NCI-H1105 treated with DMSO at 0.1 percent for 48 hours (cell line): ENCODE data around the gene SLC19A1.

Experiments
- DNase-seq: peaks from one replicate; lab custom pipeline; 2025; lab: John Stamatoyannopoulos, UW

SLC19A1 gene

DNA sequence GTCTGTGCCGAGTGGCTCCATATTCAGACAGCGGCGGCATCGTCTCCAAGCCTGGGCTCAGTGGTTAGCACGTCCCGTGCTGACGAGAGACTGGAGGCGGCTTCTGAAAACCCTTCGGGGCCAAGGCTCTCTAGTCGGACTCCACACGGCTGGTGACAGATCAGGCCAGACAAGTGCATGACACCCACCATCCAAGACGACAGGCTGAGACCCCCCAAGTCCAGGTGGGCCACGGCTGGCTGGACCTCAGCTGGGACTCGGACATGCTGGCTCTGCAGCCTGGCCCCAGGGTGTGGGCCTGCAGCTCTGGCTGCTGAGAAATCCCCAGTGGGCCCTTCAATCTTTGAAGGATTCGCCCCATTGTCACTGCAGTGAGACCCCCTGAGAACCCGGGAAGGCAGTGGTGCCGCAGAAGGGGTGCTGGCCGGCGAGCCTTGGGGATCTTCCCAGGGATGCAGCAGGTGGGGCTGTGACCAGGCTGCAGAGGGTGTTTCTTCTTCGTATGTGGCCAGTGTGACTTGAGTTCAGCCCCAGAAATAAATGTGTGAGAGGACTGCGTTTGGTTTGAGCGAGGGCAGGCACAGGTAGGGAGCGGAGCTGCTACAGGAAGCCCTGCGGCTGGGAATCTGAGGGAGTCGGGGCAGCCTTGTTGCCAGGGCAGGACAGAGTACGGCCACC, 15.9 kb upstream of the SLC19A1 start:
- no peak for DNase-seq

- no peak for DNase-seq
These were observed 15.4 kb upstream of the SLC19A1 start for GRCh38 chr21:45557616-45558043.

DNA sequence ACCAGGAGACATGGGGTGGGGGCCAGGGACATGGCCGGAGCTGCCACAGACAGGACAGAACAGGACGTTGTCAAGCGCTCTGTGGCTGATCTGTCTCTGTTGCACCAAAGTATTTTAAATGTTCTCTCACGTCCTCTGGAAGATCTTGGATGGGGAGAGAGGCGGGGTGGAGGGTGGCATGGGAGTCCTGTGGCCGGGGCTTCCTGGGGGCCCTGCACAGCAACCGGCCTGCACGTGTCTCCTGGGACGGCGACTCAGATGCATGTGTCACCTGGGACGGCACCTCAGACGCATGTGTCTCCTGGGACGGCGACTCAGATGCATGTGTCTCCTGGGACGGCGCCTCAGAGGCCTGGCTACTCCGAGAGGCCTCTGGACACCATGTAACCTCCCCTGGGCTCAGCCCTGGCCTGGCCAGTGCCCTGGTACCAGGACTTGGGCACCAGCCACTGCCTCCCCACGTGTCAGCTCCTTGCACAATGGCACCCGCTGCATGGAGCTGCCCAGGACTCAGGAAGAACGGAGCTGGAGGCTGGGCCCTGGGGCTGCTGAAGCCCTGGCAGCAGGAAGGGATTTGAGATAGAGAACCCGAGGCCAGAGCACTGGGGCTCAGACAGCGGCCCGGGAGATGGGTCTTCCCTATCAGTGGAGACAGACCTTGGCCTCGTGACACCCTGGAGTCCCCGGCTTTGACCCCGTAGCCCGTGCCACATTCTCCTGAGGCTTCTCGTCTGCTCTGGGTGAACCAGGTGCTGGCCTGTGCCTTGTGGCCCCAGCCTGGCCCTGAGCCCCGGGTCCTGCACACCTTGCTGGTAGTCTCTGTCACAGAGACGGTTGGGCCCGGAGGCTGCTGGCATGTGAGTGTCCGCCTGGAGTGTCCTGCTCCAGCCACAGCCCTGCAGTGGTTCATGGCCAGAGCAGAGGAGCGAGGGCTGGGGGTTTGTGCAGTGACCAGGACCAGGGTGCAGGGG, 14.7 kb upstream of the SLC19A1 start:
- DNase-seq = no peak

DNA sequence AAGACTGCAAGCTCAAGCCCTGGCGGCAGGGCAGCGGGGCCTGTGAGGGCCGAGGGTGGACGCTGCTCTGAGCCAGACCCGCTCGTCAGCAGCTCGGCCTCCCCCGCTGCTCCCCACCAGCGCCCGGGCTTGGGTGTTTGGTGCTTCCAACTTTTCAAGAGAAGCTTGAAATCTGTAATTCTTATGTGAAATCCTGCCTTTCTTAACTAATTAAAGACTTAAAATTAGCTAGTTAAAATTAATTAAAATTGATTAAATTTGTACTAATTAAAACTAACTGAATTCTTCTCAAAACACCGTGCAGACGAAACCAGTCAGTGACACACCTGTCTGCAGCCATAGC, 14.0 kb upstream of the SLC19A1 start:
- no peak for DNase-seq

DNA sequence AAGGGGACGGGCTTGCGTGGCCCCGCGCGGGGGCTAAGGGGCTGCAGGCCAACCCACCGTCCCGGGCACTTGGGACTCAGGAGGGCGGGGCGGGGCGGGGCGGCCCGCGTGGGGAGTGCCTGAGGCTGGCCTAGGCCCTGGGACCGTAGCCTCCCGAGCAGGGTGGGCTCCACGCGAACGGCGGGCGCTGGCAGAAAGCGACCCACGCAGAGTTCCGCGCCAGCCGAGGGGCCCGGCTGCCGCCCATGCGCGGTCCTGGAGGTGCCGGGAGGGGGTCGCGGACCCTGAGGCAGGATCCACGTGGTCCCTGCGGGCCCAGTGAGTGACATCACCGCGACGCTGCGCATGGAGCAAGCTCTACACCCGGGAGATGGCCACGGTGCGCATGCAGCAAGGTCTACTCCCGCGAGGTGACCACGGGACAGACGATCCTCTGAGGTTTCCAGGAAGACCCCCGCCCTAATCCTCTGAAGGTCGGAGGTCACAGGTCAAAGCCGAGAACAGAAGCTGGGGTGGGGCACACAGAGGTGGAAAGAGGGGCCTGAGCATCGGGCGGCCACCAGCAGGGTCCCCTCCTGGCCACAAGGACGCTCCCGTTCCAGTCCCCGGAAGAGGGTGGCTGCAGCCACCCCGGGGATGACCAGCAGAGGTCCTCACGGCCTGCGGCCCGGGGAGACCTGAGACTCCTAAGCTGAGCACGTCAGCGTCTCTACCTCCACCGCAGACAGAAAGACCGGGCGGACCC, 13.5 kb upstream of the SLC19A1 start:
- peak; percentile 52 for DNase-seq

- no peak for DNase-seq
These were observed 13.0 kb upstream of the SLC19A1 start for GRCh38 chr21:45555251-45555556.

- peak; percentile 67 for DNase-seq
These were observed 12.4 kb upstream of the SLC19A1 start for GRCh38 chr21:45554477-45555175.

GRCh38 chr21:45552696-45553391, 10.6 kb upstream of the SLC19A1 start:
- no peak for DNase-seq

- no peak for DNase-seq
These were observed 9.8 kb upstream of the SLC19A1 start for GRCh38 chr21:45551783-45552695.

DNA sequence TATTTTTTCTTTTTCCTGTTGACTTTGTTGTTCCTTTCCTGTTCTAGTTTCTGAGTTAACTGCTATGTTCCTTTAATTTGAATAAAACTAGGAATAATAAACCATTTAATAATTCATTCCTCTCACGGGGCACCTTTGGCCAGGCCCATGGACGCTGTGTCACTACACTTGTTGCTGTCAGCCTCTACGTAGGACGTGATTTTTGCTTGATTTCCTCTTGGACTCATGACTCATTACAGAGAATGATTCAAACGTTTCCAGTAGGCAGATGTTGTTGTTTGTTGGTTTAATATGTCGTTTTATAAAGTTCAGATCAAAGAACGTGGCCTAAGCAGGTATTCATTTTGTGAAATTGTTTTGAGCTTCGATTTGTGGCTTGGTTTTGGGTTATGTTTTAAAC, 9.1 kb upstream of the SLC19A1 start:
- no peak for DNase-seq

DNA sequence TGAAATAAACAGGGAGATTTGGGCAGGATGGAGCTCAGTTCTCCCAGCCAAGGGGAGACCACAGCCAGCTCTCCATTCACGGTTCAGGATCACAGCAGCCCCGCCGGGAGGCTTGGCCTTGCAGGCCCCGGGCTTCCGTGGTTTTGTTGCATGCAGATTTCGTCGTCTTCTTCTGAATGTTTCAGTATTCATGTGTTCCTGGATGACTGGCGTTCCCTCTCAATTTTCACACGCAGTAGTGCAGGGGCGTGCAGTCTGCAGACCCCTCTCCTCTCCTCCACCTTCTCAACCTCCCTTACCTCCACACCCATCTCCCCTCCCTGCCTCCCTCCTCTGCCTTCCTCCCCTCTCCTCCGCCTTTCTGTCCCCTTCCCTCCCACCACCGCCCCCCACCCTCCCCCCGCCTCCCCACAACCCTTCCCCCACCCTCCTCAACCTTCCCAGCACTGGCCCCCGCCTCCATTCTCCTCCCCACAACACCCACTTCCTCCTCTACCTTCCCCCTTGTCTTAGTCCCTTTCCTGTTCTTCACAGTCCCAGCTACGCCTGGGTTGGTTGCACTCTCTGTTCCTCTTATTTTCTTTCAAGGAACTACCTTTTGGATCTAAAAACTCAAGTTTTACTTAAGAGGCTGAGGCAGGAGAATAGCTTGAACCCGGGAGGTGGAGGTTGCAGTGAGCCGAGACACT, 8.4 kb upstream of the SLC19A1 start:
- DNase-seq = no peak

DNA sequence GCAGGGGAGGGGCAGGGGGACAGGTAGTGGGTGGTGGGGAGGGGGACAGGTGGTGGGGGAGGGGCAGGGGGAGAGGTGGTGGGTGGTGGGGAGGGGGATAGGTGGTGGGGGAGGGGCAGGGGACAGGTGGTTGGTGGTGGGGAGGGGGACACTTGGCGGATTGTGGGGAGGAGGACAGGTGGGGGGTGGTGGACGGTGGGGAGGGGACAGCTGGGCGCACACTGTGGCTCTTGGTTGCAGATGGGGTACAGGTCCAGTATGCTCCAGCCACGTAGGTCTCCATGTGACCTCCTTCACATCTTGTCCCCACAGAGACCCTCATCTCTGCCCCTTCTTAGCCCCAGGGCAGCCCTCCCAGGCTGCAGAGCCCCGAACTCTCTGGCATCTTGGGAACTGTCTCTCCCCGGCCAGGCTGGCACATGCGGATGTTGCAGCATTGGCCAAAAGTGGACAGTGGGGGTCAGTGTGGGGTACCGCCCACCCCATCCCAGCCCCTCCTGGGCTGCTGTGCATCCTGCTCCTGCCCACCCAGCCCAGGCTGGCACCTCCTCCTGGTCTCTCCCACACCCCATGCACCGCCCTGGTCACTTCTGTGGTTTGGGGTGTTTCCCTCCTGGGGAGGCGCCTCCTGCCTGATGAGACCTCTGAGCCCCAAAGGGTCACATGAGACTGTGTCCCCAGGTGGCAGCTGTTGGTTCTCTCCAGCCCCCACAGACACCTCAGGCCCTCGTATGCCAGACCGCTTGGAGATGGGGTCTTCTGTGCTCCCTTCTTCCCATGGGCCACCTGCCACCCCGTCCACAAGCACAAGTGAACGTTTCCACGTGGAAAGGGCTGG, 7.6 kb upstream of the SLC19A1 start:
- DNase-seq = no peak

- no peak for DNase-seq
These were observed 6.7 kb upstream of the SLC19A1 start for GRCh38 chr21:45548711-45549491.

DNA sequence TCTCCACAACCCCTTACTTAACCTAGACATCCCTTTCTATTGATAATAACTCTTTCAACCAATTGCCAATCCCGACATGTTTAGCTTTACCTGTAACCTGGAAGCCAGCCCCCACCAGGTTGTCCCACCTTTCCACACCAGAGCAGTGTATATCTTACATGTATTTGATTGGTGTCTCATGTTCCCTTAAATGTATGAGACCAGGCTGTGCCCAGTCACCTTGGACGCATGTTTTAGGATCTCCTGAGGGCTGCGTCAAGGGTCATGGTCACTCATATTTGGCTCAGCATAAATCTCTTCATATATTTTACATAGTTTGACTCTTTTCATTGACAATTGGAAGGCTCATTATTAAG, 5.3 kb upstream of the SLC19A1 start:
- no peak for DNase-seq

DNA sequence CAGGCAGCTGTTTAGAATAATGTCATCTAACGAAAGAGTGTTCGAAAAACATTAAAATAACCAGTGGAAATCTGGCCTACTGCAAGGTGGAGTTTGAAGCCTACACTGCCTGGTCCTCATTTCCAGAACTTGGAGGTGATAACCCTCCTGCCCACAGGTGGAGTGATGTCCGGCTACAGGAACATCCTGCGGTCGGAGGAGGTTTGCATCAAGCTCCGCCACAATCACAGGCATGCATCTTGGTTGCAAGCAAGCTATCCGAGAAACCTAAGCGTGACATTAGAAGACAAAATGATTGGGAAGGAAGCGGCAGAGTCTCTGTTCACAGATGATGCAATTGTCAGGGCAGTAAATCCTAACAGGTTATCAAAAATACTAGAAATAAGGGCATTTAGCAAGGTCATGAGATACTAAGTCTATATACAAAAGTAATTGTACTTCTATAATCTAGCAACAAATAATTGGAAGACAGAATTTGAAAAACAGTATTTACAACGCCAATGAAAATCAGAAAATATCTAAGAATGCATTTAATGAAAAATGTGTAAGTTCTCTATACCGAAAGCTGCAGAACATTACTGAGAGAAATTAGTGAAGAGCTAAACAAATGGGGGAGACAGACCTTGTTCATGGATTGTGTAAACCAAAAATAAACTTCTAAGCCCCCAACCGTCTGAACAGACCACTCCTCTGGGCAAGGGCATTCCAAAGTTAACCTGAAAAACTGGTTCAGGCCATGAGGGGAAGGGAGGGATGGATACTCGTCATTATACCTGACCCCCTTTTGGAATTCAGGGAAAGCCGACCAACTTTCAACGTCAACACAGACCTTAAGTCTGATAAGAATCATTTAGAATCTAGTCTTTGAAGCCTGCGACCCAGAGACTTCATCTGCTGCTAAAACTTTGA, 4.7 kb upstream of the SLC19A1 start:
- DNase-seq = no peak

DNA sequence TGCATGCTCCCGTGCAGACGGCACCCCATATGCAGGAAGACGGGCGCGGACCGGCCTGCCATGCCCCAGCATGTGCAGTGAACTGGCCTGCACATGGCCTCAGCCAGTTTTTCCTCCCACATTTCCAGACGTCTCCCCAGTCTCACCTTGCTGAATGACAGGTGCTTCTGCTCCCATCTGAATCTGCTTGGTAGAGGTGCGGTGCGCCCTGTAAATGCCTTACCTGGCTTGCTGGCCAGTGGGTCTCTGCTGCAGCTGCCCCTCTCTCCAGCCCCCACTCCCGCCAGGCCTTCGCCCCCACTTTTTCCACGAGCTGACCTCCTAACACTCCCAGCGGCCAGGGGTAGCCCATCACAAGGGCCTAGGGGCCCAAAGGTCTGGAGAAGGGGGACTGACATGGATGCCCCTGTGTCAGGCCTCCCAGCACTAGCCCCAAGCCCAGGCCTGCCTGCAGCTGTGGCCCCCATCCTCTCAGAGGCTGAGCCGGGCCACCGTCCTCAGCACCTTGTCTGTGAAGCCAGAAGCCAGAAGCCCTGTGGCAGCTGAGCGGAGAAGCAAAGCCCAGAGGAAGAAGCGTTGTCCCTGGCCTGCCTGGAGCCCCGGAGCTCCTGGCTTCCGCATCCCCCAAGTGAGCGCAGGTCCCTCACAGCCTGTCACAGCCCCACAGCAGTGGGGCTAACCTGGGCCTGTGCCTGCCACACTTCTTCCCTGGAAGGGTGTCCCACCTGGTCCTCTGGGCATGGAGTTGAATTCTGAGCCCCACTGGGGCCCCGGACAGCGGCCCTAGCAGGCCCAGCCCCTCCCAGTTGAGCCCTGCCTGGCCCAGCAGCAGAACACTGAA, 3.7 kb upstream of the SLC19A1 start:
- DNase-seq = no peak
